ENCODE data around the gene INTS7. TPM values are rescaled to one million over a fixed set of nuclear protein-coding genes. Genes with fewer than 3 reads are reported as not detected.
"Not testable (repeated sequence)": the region's sequence is repeated elsewhere in the genome, so short reads cannot be mapped to it uniquely, and the experiment has no call there.

The INTS7 gene
- total and polyA plus RNA-seq, 4 donors: 3.9 to 14.4 (median 10.2) TPM

DNA sequence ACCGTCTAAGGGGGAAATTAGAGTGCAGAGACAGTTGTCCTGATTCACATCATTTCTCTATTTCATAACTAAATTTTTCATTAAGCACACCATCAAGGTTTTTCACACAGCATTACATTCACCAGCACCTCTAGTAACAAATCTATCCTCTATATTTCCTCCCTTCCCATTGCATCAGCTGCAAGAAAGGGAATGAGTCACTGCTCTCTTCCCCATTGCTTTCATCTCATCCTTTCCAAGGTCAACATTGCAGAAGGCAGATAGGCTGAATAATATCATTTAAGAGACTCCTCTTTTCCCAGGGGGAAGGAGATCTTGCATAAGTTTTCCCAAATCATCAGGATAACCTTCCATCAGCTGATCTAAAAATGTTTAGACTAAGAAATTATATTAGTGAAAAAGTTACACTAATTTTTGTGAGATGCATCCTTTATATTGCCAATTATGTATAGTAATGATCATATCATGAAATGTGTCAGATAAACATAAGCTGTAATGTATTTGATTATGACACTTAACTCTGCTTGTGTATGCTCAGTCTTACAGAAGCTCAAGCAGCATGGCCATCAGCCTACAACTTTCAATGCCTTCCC is 4.3 kb downstream of the INTS7 start:
- TF ChIP-seq, protein P1, sequence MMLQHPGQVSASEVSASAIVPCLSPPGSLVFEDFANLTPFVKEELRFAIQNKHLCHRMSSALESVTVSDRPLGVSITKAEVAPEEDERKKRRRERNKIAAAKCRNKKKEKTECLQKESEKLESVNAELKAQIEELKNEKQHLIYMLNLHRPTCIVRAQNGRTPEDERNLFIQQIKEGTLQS (IDR thresholded peaks at IDR 0.05): peak; percentile 88
- peak in 1 of 2 donors; percentile 17 for TF ChIP-seq RXRA (IDR thresholded peaks at IDR 0.05)
- peak; percentile 90 to 95 for TF ChIP-seq JUND (IDR thresholded peaks at IDR 0.05)
- peak; percentile 12 for TF ChIP-seq FOXA2 (IDR thresholded peaks at IDR 0.05)
- TF ChIP-seq HNF4A (conservative IDR thresholded peaks at IDR 0.05): peak in 1 of 2 donors; percentile 15
- TF ChIP-seq, protein P2, sequence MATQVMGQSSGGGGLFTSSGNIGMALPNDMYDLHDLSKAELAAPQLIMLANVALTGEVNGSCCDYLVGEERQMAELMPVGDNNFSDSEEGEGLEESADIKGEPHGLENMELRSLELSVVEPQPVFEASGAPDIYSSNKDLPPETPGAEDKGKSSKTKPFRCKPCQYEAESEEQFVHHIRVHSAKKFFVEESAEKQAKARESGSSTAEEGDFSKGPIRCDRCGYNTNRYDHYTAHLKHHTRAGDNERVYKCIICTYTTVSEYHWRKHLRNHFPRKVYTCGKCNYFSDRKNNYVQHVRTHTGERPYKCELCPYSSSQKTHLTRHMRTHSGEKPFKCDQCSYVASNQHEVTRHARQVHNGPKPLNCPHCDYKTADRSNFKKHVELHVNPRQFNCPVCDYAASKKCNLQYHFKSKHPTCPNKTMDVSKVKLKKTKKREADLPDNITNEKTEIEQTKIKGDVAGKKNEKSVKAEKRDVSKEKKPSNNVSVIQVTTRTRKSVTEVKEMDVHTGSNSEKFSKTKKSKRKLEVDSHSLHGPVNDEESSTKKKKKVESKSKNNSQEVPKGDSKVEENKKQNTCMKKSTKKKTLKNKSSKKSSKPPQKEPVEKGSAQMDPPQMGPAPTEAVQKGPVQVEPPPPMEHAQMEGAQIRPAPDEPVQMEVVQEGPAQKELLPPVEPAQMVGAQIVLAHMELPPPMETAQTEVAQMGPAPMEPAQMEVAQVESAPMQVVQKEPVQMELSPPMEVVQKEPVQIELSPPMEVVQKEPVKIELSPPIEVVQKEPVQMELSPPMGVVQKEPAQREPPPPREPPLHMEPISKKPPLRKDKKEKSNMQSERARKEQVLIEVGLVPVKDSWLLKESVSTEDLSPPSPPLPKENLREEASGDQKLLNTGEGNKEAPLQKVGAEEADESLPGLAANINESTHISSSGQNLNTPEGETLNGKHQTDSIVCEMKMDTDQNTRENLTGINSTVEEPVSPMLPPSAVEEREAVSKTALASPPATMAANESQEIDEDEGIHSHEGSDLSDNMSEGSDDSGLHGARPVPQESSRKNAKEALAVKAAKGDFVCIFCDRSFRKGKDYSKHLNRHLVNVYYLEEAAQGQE (IDR thresholded peaks at IDR 0.05): no peak
- Histone ChIP-seq H3K27me3 (ENCODE audit: control insufficient read depth in 4 of 4, insufficient read depth in 4 of 4, low read length in 3 of 4) (no peaks in the 10 kb centered on the region), H3K9ac (ENCODE audit: low read depth in 1 of 2, low read length in 2 of 2) (no peak overlapping the region), H3K9me3 (ENCODE audit: control insufficient read depth in 4 of 4, low read length in 3 of 4) (no peaks in the 10 kb centered on the region), H3K4me1 (ENCODE audit: control insufficient read depth in 4 of 4, insufficient read depth in 4 of 4, low read length in 3 of 4) (peaks cover 3 to 37% (median 20%) of the 10 kb centered on the region in 4 donors), H3K36me3 (ENCODE audit: control insufficient read depth in 4 of 4, insufficient read depth in 3 of 4, low read depth in 1 of 4, low read length in 3 of 4) (no peaks in the 10 kb centered on the region), H3K27ac (ENCODE audit: low read depth in 1 of 2, low read length in 2 of 2) (peak overlapping the region in 1 of 2 donors; percentile 7), H3K4me3 (ENCODE audit: low read depth in 1 of 3, low read length in 3 of 3) (no peak overlapping the region)
- 89% methylated on average over 1 of the region's 1 CpG for WGBS
- DNase-seq (ENCODE audit: low spot score): no peak

DNA sequence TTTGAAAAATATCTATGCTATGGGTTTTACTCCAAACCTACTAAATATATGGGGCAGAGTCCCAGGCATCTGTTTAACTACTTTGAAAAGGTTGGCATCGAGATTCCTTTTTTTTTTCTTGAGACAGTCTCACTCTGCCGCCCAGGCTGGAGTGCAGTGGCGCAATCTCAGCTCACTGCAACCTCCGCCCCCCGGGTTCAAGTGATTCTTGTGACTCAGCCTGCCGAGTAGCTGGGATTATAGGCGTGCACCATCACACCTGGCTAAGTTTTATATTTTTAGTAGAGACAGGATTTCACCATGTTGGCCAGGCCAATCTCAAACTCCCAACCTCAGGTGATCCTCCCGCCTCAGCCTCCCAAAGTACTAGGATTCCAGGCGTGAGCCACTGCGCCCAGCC is 7.6 kb downstream of the INTS7 start:
- not testable (repeated sequence) for DNase-seq (ENCODE audit: low spot score); H3K4me3 ChIP-seq (ENCODE audit: low read depth in 1 of 3, low read length in 3 of 3); H3K27ac ChIP-seq (ENCODE audit: low read depth in 1 of 2, low read length in 2 of 2); H3K9me3 ChIP-seq (ENCODE audit: control insufficient read depth in 4 of 4, low read length in 3 of 4); H3K9ac ChIP-seq (ENCODE audit: low read depth in 1 of 2, low read length in 2 of 2); H3K36me3 ChIP-seq (ENCODE audit: control insufficient read depth in 4 of 4, insufficient read depth in 3 of 4, low read depth in 1 of 4, low read length in 3 of 4); H3K27me3 ChIP-seq (ENCODE audit: control insufficient read depth in 4 of 4, insufficient read depth in 4 of 4, low read length in 3 of 4)
- 87% methylated on average over 10 of the region's 10 CpGs for WGBS
- H3K4me1 ChIP-seq (ENCODE audit: control insufficient read depth in 4 of 4, insufficient read depth in 4 of 4, low read length in 3 of 4): peaks cover 3 to 27% (median 14%) of the 10 kb centered on the region in 4 donors

DNA sequence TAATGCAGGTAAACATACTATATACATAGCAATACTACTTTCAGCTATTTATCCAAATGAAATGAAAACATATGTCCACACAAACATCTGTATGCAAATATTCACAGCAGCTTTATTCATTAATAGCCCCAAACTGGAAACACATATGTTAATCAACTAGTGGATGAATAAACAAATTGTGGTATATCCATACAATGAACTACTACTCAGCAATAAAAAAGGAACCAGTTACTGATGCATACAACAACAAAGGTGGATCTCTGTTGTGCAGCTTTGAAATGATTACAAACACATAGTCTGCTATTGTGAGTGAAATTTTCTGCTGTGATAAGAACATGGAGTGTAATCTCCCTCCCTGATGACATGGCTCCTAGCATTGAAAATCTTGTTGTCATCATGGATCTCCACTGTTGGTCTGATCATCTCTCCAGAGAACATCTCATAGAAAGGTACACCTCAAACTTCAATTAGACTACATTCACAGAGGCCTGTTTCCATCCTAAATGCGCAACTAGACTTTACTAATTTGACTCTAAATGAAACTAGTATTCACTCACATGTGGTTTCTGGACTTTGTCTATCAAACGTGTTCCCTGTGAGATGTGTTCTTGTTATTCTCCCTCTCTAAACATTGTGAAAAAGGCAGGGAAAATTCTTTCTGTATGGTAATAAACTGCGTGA is 10.7 kb downstream of the INTS7 start:
- WGBS: 81% methylated on average over 3 of the region's 3 CpGs
- H3K4me1 ChIP-seq (ENCODE audit: control insufficient read depth in 4 of 4, insufficient read depth in 4 of 4, low read length in 3 of 4): peaks cover 2 to 15% (median 10%) of the 10 kb centered on the region in 4 donors
- no peak overlapping the region for H3K4me3 ChIP-seq (ENCODE audit: low read depth in 1 of 3, low read length in 3 of 3)
- no peak for DNase-seq (ENCODE audit: low spot score)
- H3K27me3 ChIP-seq (ENCODE audit: control insufficient read depth in 4 of 4, insufficient read depth in 4 of 4, low read length in 3 of 4): no peaks in the 10 kb centered on the region
- TF ChIP-seq GABPA (IDR thresholded peaks at IDR 0.05 in 1 of 2, conservative IDR thresholded peaks at IDR 0.05 in 1 of 2) (no peak), EGR1 (IDR thresholded peaks at IDR 0.05; ENCODE audit: low read depth in 2 of 2) (no peak), HNF4G (IDR thresholded peaks at IDR 0.05) (no peak), TAF1 (conservative IDR thresholded peaks at IDR 0.05) (no peak)
- TF ChIP-seq, protein P3, sequence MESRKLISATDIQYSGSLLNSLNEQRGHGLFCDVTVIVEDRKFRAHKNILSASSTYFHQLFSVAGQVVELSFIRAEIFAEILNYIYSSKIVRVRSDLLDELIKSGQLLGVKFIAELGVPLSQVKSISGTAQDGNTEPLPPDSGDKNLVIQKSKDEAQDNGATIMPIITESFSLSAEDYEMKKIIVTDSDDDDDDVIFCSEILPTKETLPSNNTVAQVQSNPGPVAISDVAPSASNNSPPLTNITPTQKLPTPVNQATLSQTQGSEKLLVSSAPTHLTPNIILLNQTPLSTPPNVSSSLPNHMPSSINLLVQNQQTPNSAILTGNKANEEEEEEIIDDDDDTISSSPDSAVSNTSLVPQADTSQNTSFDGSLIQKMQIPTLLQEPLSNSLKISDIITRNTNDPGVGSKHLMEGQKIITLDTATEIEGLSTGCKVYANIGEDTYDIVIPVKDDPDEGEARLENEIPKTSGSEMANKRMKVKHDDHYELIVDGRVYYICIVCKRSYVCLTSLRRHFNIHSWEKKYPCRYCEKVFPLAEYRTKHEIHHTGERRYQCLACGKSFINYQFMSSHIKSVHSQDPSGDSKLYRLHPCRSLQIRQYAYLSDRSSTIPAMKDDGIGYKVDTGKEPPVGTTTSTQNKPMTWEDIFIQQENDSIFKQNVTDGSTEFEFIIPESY (IDR thresholded peaks at IDR 0.05): no peak
- H3K9ac ChIP-seq (ENCODE audit: low read depth in 1 of 2, low read length in 2 of 2): no peak overlapping the region
- H3K36me3 ChIP-seq (ENCODE audit: control insufficient read depth in 4 of 4, insufficient read depth in 3 of 4, low read depth in 1 of 4, low read length in 3 of 4): no peaks in the 10 kb centered on the region
- no peak overlapping the region for H3K27ac ChIP-seq (ENCODE audit: low read depth in 1 of 2, low read length in 2 of 2)
- no peaks in the 10 kb centered on the region for H3K9me3 ChIP-seq (ENCODE audit: control insufficient read depth in 4 of 4, low read length in 3 of 4)

DNA sequence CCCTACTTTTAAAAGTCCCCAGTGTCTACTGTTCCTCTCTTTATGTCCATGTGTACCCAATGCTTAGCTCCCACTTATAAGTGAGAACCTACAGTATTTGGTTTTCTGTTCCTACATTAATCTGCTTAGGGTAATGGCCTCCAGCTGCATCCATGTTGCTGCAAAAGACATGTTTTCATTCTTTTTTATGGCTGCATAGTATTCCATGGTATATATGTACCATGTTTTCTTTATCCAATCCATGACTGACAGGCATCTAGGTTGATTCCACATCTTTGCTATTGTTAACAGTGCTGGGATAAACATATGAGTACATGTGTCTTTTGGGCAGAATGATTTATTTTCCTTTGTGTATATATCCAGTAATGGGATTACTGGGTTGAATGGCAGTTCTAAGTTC is 12.4 kb downstream of the INTS7 start:
- H3K27me3 ChIP-seq (ENCODE audit: control insufficient read depth in 4 of 4, insufficient read depth in 4 of 4, low read length in 3 of 4); H3K4me3 ChIP-seq (ENCODE audit: low read depth in 1 of 3, low read length in 3 of 3); H3K36me3 ChIP-seq (ENCODE audit: control insufficient read depth in 4 of 4, insufficient read depth in 3 of 4, low read depth in 1 of 4, low read length in 3 of 4); H3K27ac ChIP-seq (ENCODE audit: low read depth in 1 of 2, low read length in 2 of 2); H3K9me3 ChIP-seq (ENCODE audit: control insufficient read depth in 4 of 4, low read length in 3 of 4); DNase-seq (ENCODE audit: low spot score); H3K9ac ChIP-seq (ENCODE audit: low read depth in 1 of 2, low read length in 2 of 2): not testable (repeated sequence)
- peaks cover 2 to 15% (median 10%) of the 10 kb centered on the region in 4 donors for H3K4me1 ChIP-seq (ENCODE audit: control insufficient read depth in 4 of 4, insufficient read depth in 4 of 4, low read length in 3 of 4)
